Mesenchymal stem cell (in vitro differentiated cells and primary cell): ENCODE measurements around the gene ERG. TPM values are rescaled to one million over a fixed set of nuclear protein-coding genes. Genes with fewer than 3 reads are reported as not detected.
A peak's percentile ranks its signal among the peaks of the same experiment; 100 is the strongest.

Experiments
- DNase-seq: peaks from one replicate; pipeline ENCODE4 v3.0.0-alpha.2; 2013
- H2AFZ ChIP-seq: one replicate; pipeline ENCODE4 v1.6.1; 2013; ENCODE audit warnings: low read depth, mild to moderate bottlenecking, control low read depth, inconsistent platforms, low read length, moderate library complexity
- H2AK5ac ChIP-seq: 2 replicates; pipeline ENCODE4 v1.6.1; 2013; ENCODE audit warnings: low read length, moderate library complexity, mild to moderate bottlenecking, inconsistent platforms; ENCODE audit not compliant: severe bottlenecking
- H2BK120ac ChIP-seq: one replicate; pipeline ENCODE4 v1.6.1; 2013; ENCODE audit warnings: low read depth, mild to moderate bottlenecking, inconsistent platforms, low read length, moderate library complexity
- H2BK12ac ChIP-seq, 2 experiments: one replicate each; pipeline ENCODE4 v1.6.1; 2013; ENCODE audit warnings: inconsistent platforms in 2 of 2, low read length in 2 of 2, mild to moderate bottlenecking in 2 of 2, moderate library complexity in 2 of 2, control low read depth in 1 of 2
- H2BK15ac ChIP-seq: one replicate; pipeline ENCODE4 v1.6.1; 2013; ENCODE audit warnings: mild to moderate bottlenecking, low read depth, inconsistent platforms; ENCODE audit not compliant: poor library complexity, severe bottlenecking
- H2BK5ac ChIP-seq: 2 replicates; pipeline ENCODE4 v1.6.1; 2013; ENCODE audit warnings: low read depth, mild to moderate bottlenecking, low read length, control low read depth, inconsistent platforms; ENCODE audit not compliant: poor library complexity, severe bottlenecking
- H3K14ac ChIP-seq, 2 experiments: one replicate each; pipeline ENCODE4 v1.6.1; 2013; ENCODE audit warnings: inconsistent platforms in 2 of 2, low read length in 2 of 2, control low read depth in 1 of 2, mild to moderate bottlenecking in 1 of 2, moderate library complexity in 1 of 2
- H3K18ac ChIP-seq, 2 experiments: one replicate each; pipeline ENCODE4 v1.6.1; 2013; ENCODE audit warnings: inconsistent platforms in 2 of 2, low read length in 2 of 2, control low read depth in 1 of 2, low read depth in 1 of 2, mild to moderate bottlenecking in 1 of 2
- H3K23ac ChIP-seq, 2 experiments: one replicate each; pipeline ENCODE4 v1.6.1; 2013; ENCODE audit warnings: inconsistent platforms in 2 of 2, low read length in 2 of 2, mild to moderate bottlenecking in 2 of 2, moderate library complexity in 2 of 2, control low read depth in 1 of 2
- H3K27ac ChIP-seq: 2 replicates; pipeline ENCODE4 v1.5.1; 2013; ENCODE audit warnings: mild to moderate bottlenecking, moderate library complexity, low read length, control low read depth, inconsistent platforms; ENCODE audit not compliant: poor library complexity, severe bottlenecking
- H3K27me3 ChIP-seq, 2 experiments: 2 replicates each; pipeline versions ENCODE4 v1.6.1 to v1.7.0; 2013; ENCODE audit warnings: low read length in 2 of 2, mild to moderate bottlenecking in 2 of 2, moderate library complexity in 2 of 2, control low read depth in 1 of 2, inconsistent platforms in 1 of 2; ENCODE audit not compliant: control insufficient read depth in 1 of 2, insufficient read depth in 1 of 2
- H3K36me3 ChIP-seq, 2 experiments: 2 replicates each; pipeline versions ENCODE4 v1.6.1 to v1.7.0; 2013; ENCODE audit warnings: low read length in 2 of 2, control low read depth in 1 of 2, inconsistent platforms in 1 of 2, low read depth in 1 of 2, mild to moderate bottlenecking in 1 of 2; ENCODE audit not compliant: insufficient read depth in 2 of 2, control insufficient read depth in 1 of 2
- H3K4ac ChIP-seq, 2 experiments: one replicate each; pipeline ENCODE4 v1.6.1; 2013; ENCODE audit warnings: inconsistent platforms in 2 of 2, low read length in 2 of 2, mild to moderate bottlenecking in 2 of 2, moderate library complexity in 2 of 2, control low read depth in 1 of 2, low read depth in 1 of 2
- H3K4me1 ChIP-seq: 2 replicates; pipeline ENCODE4 v1.6.1; 2013; ENCODE audit warnings: low read depth, low read length, control low read depth; ENCODE audit not compliant: control insufficient read depth, insufficient read depth
- H3K4me2 ChIP-seq: 2 replicates; pipeline ENCODE4 v1.6.1; 2013; ENCODE audit warnings: low read length, mild to moderate bottlenecking, inconsistent platforms; ENCODE audit not compliant: poor library complexity, severe bottlenecking
- H3K4me3 ChIP-seq, 2 experiments: 2 replicates each; pipeline versions ENCODE4 v1.5.1 to v1.7.0; 2013; ENCODE audit warnings: low read length in 2 of 2, mild to moderate bottlenecking in 2 of 2, control low read depth in 1 of 2, low read depth in 1 of 2; ENCODE audit not compliant: insufficient read depth in 1 of 2
- H3K79me1 ChIP-seq: replicated peaks from 2 replicates; pipeline ENCODE4 v1.6.1; 2013; ENCODE audit warnings: mild to moderate bottlenecking, control low read depth, low read length, inconsistent platforms; ENCODE audit not compliant: poor library complexity, severe bottlenecking
- H3K9ac ChIP-seq: 2 replicates; pipeline ENCODE4 v1.7.0; 2013; ENCODE audit warnings: mild to moderate bottlenecking, low read length, moderate library complexity
- H3K9me3 ChIP-seq: 2 replicates; pipeline ENCODE4 v1.7.0; 2013; ENCODE audit warnings: mild to moderate bottlenecking, low read length; ENCODE audit not compliant: control insufficient read depth
- H4K8ac ChIP-seq: one replicate; pipeline ENCODE4 v1.6.1; 2013; ENCODE audit warnings: inconsistent platforms, mild to moderate bottlenecking, low read length, moderate library complexity
- H4K91ac ChIP-seq: one replicate; pipeline ENCODE4 v1.6.1; 2013; ENCODE audit warnings: mild to moderate bottlenecking, low read length, inconsistent platforms
- WGBS: methylation state at CpG from one replicate; pipeline ENCODE4 v1.1.7; 2013; ENCODE audit warnings: mixed read lengths; 5-methylcytosine and 5-hydroxymethylcytosine counted together
- polyA plus RNA-seq, 2 experiments: library from polyadenylated mRNA; stranded (reverse); fragments of 200-250 nt; gene quantifications; one replicate each; pipeline ENCODE4 v1.2.3, GENCODE V29; 2013

The ERG gene, protein sequence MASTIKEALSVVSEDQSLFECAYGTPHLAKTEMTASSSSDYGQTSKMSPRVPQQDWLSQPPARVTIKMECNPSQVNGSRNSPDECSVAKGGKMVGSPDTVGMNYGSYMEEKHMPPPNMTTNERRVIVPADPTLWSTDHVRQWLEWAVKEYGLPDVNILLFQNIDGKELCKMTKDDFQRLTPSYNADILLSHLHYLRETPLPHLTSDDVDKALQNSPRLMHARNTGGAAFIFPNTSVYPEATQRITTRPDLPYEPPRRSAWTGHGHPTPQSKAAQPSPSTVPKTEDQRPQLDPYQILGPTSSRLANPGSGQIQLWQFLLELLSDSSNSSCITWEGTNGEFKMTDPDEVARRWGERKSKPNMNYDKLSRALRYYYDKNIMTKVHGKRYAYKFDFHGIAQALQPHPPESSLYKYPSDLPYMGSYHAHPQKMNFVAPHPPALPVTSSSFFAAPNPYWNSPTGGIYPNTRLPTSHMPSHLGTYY
- polyA plus RNA-seq (2013, experiment 1 of 2): 0.48 TPM
- polyA plus RNA-seq (2013, experiment 2 of 2): 0.45 TPM

DNA sequence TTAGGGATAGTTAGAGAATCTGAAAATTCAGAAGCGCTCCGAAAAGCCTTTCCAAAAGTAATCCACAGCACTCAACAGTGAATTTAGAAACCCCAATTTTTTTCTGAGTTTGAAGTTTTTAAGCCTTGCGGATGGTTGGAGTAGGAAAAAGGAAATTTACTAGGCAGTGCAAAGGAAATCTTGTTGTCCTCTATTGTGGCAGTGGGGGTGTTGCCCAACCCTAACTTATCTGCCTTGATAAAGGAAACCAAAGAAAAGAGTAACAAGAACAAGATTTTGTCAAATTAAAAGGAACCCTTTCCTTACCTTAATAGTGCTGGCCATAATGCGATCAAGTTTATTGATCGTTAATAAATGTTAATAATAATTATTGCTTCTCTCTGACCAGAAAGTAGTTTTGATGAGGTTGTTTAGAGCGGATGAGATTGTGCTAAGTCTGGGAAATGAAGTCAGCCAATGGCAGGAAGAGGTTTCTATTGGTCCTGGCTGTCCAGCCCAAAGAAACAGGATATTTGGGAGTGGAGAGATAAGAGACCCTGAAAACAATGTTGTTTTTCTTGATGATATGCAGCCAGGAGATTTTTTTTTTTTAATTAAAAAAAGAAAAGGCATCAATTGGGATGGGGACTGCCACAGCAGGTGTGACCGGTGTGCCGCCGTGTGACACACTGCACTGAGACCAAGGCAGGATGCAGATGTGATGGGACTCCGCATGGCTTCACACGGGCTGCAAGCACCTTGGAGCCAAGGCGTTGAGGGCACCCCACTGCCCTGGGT is at the start of gene ERG:
TSS of gene ERG (minus strand) at position 421 of the 777 bp plus-strand sequence. CDS start at position 324, 97 bp downstream.
- Histone ChIP-seq H3K27me3 (no peaks in the 10 kb centered on the region), H3K23ac (no peak within 1 kb of the TSS), H3K4me2 (no peak within 1 kb of the TSS), H4K91ac (no peak within 1 kb of the TSS), H2BK5ac (no peak within 1 kb of the TSS), H2BK12ac (no peak within 1 kb of the TSS), H3K14ac (no peak within 1 kb of the TSS), H3K9me3 (no peaks in the 10 kb centered on the region), H3K4me3 (no peak within 1 kb of the TSS), H3K36me3 (no peaks in the 10 kb centered on the region), H3K27ac (no peak within 1 kb of the TSS), H2BK15ac (no peak within 1 kb of the TSS), H2BK120ac (no peak within 1 kb of the TSS), H3K79me1 (no peaks in the 10 kb centered on the region), H3K4ac (no peak within 1 kb of the TSS), H3K9ac (no peak within 1 kb of the TSS), H4K8ac (no peak within 1 kb of the TSS), H2AK5ac (no peak within 1 kb of the TSS), H3K4me1 (peaks cover 11% of the 10 kb centered on the region), H3K18ac (peak within 1 kb of the TSS in 1 of 2 experiments; percentile 34), H2AFZ (peak within 1 kb of the TSS; percentile 42)
- DNase-seq: no peak
- 98% methylated on average over 8 of the region's 12 CpGs for WGBS

DNA sequence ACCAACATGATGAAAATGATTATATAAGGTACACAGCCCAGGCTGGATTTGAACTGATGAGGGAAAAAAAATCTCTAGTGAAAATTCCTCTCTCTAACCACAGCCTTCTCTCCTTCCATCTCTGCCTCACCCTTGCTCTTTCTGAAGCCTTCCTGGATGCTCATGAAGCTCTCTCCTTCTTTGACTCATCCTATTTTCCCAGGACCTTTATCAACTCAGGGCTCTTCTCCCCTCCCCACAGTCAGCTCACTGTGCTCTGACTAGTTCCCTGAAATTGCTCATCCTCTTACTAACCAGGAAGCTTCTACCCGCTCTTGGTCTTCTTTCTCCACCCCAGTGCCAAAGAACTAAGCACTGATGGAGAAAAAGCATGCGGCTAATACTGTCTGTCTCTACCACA is 46.4 kb upstream of the ERG start:
- Histone ChIP-seq H3K27me3 (no peaks in the 10 kb centered on the region), H2BK120ac (peak overlapping the region; percentile 1), H2AFZ (no peak overlapping the region), H3K27ac (no peak overlapping the region), H2BK15ac (no peak overlapping the region), H2AK5ac (no peak overlapping the region), H3K4me1 (no peaks in the 10 kb centered on the region), H4K8ac (no peak overlapping the region), H4K91ac (no peak overlapping the region), H3K79me1 (no peaks in the 10 kb centered on the region), H3K4me3 (no peak overlapping the region), H3K4me2 (no peak overlapping the region), H3K36me3 (no peaks in the 10 kb centered on the region), H2BK5ac (no peak overlapping the region), H3K9me3 (no peaks in the 10 kb centered on the region), H3K18ac (no peak overlapping the region), H3K4ac (no peak overlapping the region), H3K14ac (no peak overlapping the region), H3K23ac (no peak overlapping the region), H3K9ac (no peak overlapping the region), H2BK12ac (no peak overlapping the region)
- peak; percentile 44 for DNase-seq
- 85% methylated on average over 2 of the region's 2 CpGs for WGBS

DNA sequence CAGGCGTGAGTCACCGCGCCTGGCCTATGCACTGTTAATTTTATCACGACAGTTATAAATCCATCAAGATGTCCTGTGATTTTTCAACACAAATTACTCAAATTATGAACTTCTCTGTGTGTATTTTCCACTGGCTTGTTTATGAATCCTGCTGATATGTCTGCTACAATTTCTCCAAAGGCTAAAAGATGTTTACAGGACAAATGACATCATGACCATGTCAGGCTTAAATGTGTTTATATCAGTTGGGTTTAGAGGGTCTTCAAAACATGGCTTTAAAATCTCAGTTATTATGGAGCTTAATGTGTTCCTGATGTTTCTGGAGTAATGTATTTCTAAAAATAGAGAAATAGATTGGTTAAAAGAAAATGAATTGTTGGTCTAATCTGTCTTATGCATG is 44.0 kb upstream of the ERG start:
- peak; percentile 16 for DNase-seq
- Histone ChIP-seq H3K27me3 (no peaks in the 10 kb centered on the region), H3K4me2 (no peak overlapping the region), H3K4me1 (no peaks in the 10 kb centered on the region), H4K8ac (no peak overlapping the region), H3K18ac (no peak overlapping the region), H3K4ac (no peak overlapping the region), H2AK5ac (no peak overlapping the region), H4K91ac (no peak overlapping the region), H2BK12ac (no peak overlapping the region), H3K9me3 (no peaks in the 10 kb centered on the region), H2BK15ac (no peak overlapping the region), H3K79me1 (no peaks in the 10 kb centered on the region), H2AFZ (no peak overlapping the region), H3K4me3 (no peak overlapping the region), H3K9ac (no peak overlapping the region), H3K23ac (no peak overlapping the region), H2BK5ac (no peak overlapping the region), H3K36me3 (no peaks in the 10 kb centered on the region), H2BK120ac (no peak overlapping the region), H3K27ac (no peak overlapping the region), H3K14ac (no peak overlapping the region)
- WGBS: 65% methylated on average over 4 of the region's 4 CpGs

DNA sequence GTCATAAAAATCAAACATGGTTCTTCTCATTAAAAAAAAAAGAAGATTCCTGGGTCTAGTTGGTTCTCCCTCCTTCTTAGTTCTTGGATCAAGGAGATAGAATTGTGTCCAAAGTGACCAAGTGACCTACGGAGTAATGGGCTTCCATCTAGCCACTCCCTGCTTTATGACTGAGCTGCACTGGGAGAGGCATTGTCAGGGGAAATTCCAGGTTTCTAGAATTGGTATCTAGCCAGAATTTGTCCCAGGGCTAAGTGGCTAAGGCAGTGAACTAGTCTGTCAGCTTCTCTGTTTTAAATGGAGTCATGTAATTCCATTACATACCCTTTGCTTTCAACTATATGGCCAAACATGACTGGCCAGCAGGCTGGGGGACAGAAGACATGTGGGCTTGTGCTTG is 40.1 kb upstream of the ERG start:
- H3K36me3 ChIP-seq: no peaks in the 10 kb centered on the region
- H3K27ac ChIP-seq: no peak overlapping the region
- no peaks in the 10 kb centered on the region for H3K9me3 ChIP-seq
- H3K79me1 ChIP-seq: no peaks in the 10 kb centered on the region
- no peak overlapping the region for H2BK12ac ChIP-seq
- H3K4me1 ChIP-seq: no peaks in the 10 kb centered on the region
- H2BK5ac ChIP-seq: no peak overlapping the region
- no peak overlapping the region for H4K8ac ChIP-seq
- H2AK5ac ChIP-seq: no peak overlapping the region
- no peak overlapping the region for H2BK15ac ChIP-seq
- H3K9ac ChIP-seq: no peak overlapping the region
- H3K4ac ChIP-seq: no peak overlapping the region
- no peak overlapping the region for H3K23ac ChIP-seq
- H2BK120ac ChIP-seq: no peak overlapping the region
- H3K4me3 ChIP-seq: no peak overlapping the region
- H3K18ac ChIP-seq: no peak overlapping the region
- no peak overlapping the region for H3K4me2 ChIP-seq
- H3K27me3 ChIP-seq: peaks cover 4 to 6% of the 10 kb centered on the region in 2 experiments
- no peak overlapping the region for H4K91ac ChIP-seq
- no peak for DNase-seq
- no peak overlapping the region for H2AFZ ChIP-seq
- WGBS: 95% methylated on average over 1 of the region's 1 CpG
- H3K14ac ChIP-seq: no peak overlapping the region
